HG03175 (cell line): ENCODE results near the gene SV2C.
A peak's percentile ranks its signal among the peaks of the same experiment; 100 is the strongest.
"Not testable (repeated sequence)": the region's sequence is repeated elsewhere in the genome, so short reads cannot be mapped to it uniquely, and the experiment has no call there.

Experiments
- ATAC-seq: cut with Tn5 transposase; IDR thresholded peaks from one replicate; pipeline ENCODE4 v1.9.1; 2021; ENCODE audit warnings: mild to moderate bottlenecking, moderate library complexity; ENCODE audit not compliant: unreplicated experiment

SV2C gene

DNA sequence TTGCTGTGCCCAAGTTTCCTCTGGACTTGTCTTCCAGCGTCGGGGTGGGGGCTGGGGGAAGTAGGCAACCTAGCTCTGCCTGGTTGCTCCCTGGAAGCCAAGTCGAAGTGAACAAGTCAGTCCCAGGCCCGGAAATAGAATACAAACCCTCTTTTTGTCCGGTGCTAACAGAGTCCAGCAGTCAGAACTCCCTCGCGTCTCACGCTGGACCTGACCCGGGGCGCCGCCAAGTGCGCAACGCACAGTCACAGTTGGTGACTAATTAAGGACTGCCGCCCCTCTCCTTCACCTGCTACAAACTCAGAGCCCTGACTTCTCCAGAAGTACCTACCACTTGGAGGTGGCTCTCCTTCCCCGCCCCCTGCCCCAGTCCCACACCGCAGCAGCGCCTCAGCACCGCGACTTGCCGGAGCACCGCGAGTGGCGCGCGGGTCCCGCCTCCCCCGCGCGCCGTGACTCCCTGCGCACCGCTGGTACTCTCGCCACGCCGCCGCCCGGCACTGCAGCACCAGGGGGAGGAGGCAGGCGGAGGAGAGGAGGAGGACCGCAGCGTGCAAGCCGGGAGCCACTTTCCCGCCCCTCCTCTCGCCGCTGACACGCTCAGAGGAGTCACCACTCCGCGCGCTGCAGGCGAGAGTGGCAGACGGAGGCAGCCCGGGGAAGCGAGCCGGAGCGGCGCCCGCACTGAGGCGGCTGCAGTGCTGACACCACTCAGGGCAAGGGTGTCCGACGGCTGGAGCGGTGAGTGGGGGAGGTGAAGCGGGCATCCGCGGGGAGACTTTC, at the start of gene SV2C:
Gene SV2C, plus strand, starts transcription at position 612 of the 783 bp plus-strand sequence. CDS start 48,368 bp downstream, outside the sequence.
- ATAC-seq = no peak

- not testable (repeated sequence) for ATAC-seq
These were observed 45.4 kb upstream of the SV2C start for GRCh38 chr5:76037736-76038151.

DNA sequence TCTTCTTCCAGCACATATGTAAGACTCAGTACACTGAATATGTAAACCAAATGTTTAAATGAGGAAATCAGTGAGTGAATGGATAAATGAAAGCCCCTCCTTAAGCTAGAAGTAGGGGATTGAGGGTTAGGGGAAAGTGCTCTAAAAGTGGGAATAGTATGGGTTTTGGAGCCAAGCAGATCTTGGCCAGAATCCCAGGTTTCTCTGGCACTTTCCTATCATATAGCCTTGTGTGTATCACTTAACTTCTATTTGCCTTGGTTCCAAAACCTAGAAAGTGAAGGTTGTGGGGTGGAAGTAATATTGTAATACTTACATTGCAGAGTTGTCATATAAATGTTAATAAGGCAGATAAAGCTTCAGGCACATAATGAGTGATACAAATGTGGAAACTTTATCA, 45.0 kb upstream of the SV2C start:
- no peak for ATAC-seq

DNA sequence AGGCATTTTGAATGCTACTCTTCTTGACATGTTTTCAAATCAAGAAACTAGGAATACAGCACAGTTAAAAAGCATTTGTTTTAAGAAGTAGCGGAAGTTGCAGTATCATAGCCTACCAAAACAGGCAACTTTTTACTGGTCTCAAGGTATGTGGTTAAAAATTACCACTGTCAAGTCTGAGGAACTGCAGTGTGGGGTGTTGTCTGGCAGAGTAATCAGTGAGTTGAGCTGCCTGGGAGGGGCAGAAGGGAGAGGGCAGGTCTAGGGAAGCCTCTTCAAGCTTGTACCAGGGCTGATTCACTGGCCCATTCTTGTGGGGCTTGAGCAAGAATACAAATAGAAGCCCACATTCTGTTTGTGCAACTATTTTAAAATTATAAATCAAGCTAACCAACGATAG, 42.4 kb upstream of the SV2C start:
- no peak for ATAC-seq

DNA sequence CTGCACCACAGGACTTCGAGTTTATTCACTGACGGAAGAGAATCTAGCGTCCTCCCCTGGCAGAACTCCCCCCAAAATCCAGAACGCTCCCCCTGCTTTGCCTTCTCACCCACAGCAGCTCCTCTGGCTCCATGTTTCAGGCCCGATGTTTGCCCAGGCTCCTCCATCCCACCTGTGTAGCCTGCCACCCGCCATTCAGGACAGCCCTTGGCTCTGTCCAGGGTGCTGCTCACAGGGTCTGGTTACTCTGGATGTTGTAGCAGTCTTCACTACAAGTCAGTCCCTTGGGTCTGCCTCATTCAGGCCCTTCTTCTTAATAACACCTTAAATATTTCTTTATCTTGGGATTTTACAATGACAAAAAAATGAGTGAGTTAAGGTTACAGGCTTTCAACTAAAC, 41.3 kb upstream of the SV2C start:
- no peak for ATAC-seq

GRCh38 chr5:76046741-76047140, 36.4 kb upstream of the SV2C start:
- ATAC-seq = no peak

GRCh38 chr5:76050134-76050533, 33.0 kb upstream of the SV2C start:
- no peak for ATAC-seq

GRCh38 chr5:76062502-76063041, 20.6 kb upstream of the SV2C start:
- no peak for ATAC-seq

- no peak for ATAC-seq
These were observed 17.9 kb upstream of the SV2C start for GRCh38 chr5:76065258-76065657.

GRCh38 chr5:76069061-76069735, 14.0 kb upstream of the SV2C start:
- ATAC-seq = no peak

DNA sequence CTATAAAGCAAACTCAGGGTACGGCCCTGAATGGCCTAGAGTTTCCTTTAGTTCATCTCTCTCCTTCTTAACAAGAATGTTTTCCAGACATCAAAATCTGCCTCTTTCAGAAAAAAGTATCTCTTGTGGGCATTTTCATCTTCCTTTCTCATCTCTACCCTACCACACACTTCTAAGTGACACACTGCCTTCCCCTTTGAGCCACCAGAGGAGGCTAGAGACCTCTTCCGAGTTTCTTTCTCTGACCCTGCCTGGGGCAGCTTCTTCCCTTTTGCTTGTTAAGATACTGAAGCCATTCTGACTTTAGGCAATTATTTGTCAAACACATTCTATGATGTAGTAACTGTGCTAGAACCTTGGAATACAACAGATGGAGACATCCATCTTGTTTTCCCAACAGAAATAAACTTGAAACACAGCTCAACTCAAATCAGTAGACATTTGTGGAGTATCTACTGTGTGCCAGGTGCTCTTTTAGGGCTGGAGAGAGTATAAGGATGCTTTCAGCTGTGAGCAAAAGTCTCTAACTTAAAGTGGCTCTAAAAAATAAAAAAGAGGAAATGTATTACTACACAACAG, 8.6 kb upstream of the SV2C start:
- no peak for ATAC-seq

DNA sequence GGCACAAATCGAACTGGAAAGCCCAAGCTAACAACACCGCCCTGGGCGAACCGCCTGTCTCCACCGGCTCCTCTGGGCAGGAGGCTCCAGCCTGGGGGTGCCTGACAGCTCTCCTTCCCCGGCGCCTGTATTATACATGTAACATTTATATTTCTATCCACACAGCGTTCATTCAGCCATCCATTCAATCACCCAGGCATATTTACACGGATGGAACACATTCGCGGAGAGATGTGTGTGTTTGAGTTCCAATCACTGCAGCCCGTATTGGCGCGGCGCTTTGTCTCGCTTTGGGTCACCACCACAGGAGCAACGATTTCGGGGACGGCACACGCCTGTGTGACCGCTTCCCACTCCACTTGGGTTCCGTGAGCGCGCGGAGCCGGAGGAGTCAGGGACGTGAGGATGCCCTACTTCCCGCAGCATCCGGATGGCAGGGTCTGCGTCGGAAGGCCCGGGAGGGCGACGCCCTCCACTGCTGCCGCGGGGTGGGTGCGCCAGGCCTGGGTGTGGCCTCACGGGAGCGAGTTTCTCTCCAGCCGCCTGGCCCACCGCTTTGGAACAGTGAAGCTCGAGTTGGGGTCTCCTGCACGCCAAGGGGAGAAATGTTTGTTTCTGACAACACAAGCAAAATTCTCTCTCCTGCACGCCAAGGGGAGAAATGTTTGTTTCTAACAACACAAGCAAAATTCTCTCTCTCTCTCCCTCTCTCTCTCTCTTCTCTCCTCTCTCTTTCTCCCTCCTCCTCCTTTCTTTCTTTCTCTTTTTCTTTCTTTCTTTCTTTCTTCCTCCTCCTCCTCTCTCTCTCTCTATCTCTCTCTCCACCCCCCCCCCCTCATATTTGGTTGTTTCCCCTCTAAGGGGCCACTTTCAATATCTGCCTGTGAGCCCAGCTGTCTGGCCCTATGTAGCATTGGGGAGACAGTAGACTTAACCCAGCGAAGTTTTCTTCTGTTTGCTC, 1.1 kb upstream of the SV2C start:
- ATAC-seq = no peak

GRCh38 chr5:76083555-76084495, 642 bp downstream of the SV2C start:
- ATAC-seq = no peak

- ATAC-seq = no peak
These were observed 1.5 kb downstream of the SV2C start for GRCh38 chr5:76084496-76085242.

DNA sequence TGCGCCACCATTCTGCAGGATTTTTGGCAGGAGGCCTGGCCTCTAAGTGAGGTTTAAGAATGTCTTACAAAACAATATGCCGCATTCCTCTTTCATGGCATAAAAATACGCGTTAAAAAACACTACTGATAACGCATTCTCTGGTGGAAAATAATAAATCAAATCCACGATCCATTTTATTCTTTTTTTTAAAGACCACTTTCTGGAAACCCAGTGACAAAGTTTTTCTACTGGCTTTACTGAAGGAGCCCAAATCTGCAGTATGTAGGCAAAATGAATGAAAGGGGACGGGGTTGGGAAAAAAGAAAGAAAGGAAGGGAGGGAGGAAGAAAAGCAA, 2.0 kb downstream of the SV2C start:
- no peak for ATAC-seq

GRCh38 chr5:76086095-76086494, 2.9 kb downstream of the SV2C start:
- no peak for ATAC-seq

DNA sequence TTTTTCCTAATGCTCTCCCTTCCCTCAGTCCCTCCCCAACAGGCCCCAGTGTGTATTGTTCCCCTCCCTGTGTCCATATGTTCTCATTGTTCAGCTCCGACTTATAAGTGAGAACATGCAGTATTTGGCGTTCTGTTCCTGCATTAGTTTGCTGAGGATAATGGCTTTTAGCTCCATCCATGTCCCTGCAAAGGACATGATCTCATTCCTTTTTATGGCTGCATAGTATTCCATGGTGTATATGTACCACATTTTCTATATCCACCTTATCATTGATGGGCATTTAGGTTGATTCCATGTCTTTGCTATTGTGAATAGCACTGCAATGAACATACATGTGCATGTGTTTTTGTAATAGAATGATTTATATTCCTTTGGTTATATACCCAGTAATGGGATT, 6.0 kb downstream of the SV2C start:
- ATAC-seq = not testable (repeated sequence)

- no peak for ATAC-seq
These were observed 8.2 kb downstream of the SV2C start for GRCh38 chr5:76091351-76091750.

DNA sequence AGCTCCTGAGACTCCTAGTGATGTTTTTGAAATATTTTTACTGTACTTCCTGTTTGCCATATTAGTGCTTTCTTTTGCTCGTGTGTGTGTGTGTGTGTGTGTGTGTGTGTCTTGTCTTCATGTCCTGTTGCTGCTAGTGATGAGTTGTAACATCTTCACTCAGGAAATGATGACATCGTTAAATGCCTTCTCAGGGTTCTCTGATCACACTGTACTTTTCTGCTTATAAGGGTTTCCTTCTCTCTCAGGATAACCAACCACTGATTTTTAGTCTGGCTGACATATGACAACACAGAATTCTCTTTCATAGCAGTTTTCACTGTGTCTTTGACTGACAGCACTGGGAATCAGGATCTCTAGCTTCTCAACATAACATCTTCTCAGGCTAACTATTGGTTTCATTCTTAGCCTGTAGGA, 16.1 kb downstream of the SV2C start:
- ATAC-seq = peak; percentile 70
